Measurements from ENCODE around the gene EPHB2. TPM values are rescaled to one million over a fixed set of nuclear protein-coding genes. Genes with fewer than 3 reads are reported as not detected.
"Not testable (repeated sequence)": the region's sequence is repeated elsewhere in the genome, so short reads cannot be mapped to it uniquely, and the experiment has no call there.

The EPHB2 gene
- total RNA-seq, 6 experiments from 2014 or later, result 0.24 to 1.8 (median 0.62) TPM

DNA sequence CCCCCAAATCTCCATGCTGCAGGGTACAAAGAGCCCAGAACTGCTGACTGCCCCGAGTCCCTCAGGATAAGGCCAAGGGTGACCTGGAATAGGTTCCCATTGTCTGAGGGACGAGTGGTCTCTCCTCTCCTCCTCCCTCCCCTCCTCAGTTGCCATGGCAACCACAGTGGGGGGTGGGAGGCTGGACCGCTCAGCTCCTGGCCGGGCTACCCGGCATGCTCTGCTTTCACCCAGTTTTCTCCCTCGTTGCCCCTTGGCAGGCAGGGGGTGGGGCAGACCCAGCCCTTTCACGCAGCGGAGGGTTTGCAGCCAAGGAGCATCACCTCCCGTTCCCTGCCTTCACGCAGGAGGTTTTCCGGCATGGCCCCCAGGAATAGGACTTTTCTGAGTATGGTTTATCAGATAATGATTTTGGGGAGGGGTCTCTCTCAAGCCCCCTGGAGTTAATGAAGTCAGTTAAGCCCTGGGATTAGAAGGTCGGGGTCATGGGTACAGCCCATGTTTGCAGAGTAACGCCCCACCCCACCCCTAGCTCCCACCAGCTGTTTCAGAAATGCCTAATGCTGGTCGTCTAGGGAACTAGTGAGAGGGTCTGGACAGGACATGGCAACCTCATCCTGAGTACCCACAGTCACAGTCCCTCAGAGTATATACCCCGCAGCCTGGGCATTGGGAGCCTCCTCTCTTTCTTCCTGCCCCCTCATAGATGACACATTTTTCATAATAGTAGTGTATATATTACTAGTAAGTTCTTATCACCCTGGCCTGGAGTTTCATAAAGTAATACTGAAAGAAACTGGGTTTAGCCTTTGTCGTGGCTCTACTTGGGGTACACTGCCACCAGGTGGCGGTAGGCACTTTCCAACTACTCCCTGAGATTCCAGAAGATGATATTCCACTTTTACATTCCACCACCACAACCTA lies 36.9 kb upstream of the EPHB2 start:
- Histone ChIP-seq H3K4me1 (no peaks in the 10 kb centered on the region), H3K27me3 (no peaks in the 10 kb centered on the region), H3K9me3 (no peaks in the 10 kb centered on the region), H3K27ac (no peak overlapping the region), H3K4me3 (no peak overlapping the region), H3K36me3 (no peaks in the 10 kb centered on the region)
- TF ChIP-seq, protein P1, sequence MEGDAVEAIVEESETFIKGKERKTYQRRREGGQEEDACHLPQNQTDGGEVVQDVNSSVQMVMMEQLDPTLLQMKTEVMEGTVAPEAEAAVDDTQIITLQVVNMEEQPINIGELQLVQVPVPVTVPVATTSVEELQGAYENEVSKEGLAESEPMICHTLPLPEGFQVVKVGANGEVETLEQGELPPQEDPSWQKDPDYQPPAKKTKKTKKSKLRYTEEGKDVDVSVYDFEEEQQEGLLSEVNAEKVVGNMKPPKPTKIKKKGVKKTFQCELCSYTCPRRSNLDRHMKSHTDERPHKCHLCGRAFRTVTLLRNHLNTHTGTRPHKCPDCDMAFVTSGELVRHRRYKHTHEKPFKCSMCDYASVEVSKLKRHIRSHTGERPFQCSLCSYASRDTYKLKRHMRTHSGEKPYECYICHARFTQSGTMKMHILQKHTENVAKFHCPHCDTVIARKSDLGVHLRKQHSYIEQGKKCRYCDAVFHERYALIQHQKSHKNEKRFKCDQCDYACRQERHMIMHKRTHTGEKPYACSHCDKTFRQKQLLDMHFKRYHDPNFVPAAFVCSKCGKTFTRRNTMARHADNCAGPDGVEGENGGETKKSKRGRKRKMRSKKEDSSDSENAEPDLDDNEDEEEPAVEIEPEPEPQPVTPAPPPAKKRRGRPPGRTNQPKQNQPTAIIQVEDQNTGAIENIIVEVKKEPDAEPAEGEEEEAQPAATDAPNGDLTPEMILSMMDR (IDR thresholded peaks at IDR 0.05), result peak; percentile 64 to 82 (median 78)
- TF ChIP-seq POLR2A (IDR thresholded peaks at IDR 0.05), result no peak
- DNase-seq (peak in 2 of 3 donors; percentile 49 to 58), ATAC-seq (peak; percentile 70 to 85 (median 78))
- 4% methylated on average over 6 of the region's 17 CpGs for WGBS (ENCODE audit: insufficient coverage, low coverage, low lambda C conversion rate, missing lambda C conversion rate)
- intact Hi-C loops (cut with DNase I), result no loop called here

DNA sequence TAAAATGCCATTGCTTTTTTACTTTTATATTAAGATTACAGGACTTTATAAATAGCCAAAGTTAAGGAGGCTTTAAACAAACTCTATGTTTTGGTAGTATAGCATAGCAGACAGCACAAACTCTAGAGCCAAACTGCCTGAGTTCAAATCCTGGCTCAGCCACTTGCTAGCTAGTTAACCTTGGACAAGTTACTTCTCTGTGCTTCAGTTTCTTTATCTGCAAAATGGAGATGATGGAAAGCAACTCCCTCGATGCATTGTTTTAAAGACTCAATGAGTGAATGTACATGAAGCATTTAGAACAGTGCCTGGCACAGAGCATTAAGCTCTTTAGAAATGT lies 36.3 kb upstream of the EPHB2 start:
- WGBS (ENCODE audit: insufficient coverage, low coverage, low lambda C conversion rate, missing lambda C conversion rate), result 9% methylated on average over 1 of the region's 1 CpG
- ATAC-seq (no peak), DNase-seq (no peak)
- TF ChIP-seq, protein P1 (IDR thresholded peaks at IDR 0.05), result no peak
- no peak for TF ChIP-seq POLR2A (IDR thresholded peaks at IDR 0.05)
- H3K27ac ChIP-seq, result no peak overlapping the region
- H3K27me3 ChIP-seq, result no peaks in the 10 kb centered on the region
- intact Hi-C loops (cut with DNase I), result no loop called here
- H3K9me3 ChIP-seq, result no peaks in the 10 kb centered on the region
- no peaks in the 10 kb centered on the region for H3K36me3 ChIP-seq
- H3K4me3 ChIP-seq, result no peak overlapping the region
- no peaks in the 10 kb centered on the region for H3K4me1 ChIP-seq

DNA sequence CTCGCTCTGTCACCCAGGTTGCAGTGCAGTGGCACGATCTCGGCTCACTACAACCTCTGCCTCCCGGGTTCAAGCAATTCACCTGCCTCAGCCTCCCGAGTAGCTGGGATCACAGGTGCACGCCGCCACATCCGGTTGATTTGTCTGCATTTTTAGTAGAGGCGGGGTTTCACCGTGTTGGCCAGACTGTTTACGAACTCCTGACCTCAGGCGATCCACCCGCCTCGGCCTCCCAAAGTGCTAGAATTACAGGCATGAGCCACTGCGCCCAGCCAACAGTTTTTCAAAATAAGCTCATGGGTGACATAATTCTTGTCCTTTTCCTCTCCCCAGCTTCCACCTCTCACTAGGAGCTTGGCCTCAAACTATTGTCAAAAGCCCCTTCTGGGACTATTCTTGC lies 34.5 kb upstream of the EPHB2 start:
- H3K4me3 ChIP-seq; H3K4me1 ChIP-seq; H3K27me3 ChIP-seq; intact Hi-C loops (cut with DNase I); H3K9me3 ChIP-seq; H3K36me3 ChIP-seq; H3K27ac ChIP-seq; ATAC-seq; DNase-seq: not testable (repeated sequence)
- WGBS (ENCODE audit: insufficient coverage, low coverage, low lambda C conversion rate, missing lambda C conversion rate), result 90% methylated on average over 2 of the region's 15 CpGs

DNA sequence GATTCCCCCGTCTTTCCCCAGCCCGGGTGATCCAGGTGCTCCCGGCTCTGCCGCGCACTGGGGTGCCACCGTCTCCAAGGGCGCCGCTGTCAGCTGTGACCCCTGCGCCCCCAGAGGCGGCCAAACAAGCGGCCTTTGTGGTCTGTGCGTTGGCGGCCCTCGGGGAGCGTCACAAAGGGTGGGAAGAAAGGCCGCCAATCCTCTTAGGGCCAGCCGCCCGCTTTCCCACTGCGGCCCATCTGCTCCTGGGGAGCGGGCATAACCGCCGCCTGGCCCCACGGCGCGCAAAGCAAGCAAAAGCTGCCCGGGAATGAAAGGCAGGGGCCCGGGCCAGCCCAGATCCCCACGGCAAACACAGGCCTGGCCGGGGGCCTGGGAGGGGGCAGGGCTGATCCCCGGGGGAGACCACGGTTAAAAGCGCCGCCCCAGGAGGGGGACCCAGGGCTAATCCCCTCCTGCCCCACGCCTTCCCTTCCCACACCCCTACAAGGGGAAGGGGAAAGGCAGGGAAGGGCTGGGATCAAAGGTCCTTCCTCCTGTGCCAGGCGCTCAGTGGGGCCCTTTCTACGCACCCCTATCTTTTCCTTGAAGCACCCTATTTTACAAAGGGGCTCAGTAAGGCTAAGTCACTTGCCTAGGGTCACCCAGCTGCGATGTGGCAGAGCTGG lies 33.6 kb upstream of the EPHB2 start:
- no peak for DNase-seq
- no peaks in the 10 kb centered on the region for H3K4me1 ChIP-seq
- no peaks in the 10 kb centered on the region for H3K27me3 ChIP-seq
- no peak overlapping the region for H3K4me3 ChIP-seq
- ATAC-seq, result no peak
- no peak for TF ChIP-seq POLR2A (IDR thresholded peaks at IDR 0.05)
- TF ChIP-seq, protein P1 (IDR thresholded peaks at IDR 0.05), result no peak
- H3K9me3 ChIP-seq, result no peaks in the 10 kb centered on the region
- H3K36me3 ChIP-seq, result no peaks in the 10 kb centered on the region
- no peak overlapping the region for H3K27ac ChIP-seq
- 20% methylated on average over 4 of the region's 37 CpGs for WGBS (ENCODE audit: insufficient coverage, low coverage, low lambda C conversion rate, missing lambda C conversion rate)
- intact Hi-C loops (cut with DNase I), result no loop called here
